Measurements from ENCODE around the gene RBFOX1. TPM values are rescaled to one million over a fixed set of nuclear protein-coding genes. Genes with fewer than 3 reads are reported as not detected.

The RBFOX1 gene
- total RNA-seq, 2 donors from 2014 or later = 30.4 to 33.0 TPM

- H3K27ac ChIP-seq = no peak overlapping the region
- no peaks in the 10 kb centered on the region for H3K9me3 ChIP-seq
- H3K27me3 ChIP-seq = no peaks in the 10 kb centered on the region
- no peak for TF ChIP-seq CTCF (IDR thresholded peaks at IDR 0.05)
- H3K36me3 ChIP-seq = no peaks in the 10 kb centered on the region
- no peaks in the 10 kb centered on the region for H3K4me1 ChIP-seq
- H3K4me3 ChIP-seq = no peak overlapping the region
- no peak for DNase-seq (ENCODE audit: low spot score)
These were observed 172.8 kb downstream of the RBFOX1 start for GRCh38 chr16:7505495-7505894.

- no peak for DNase-seq (ENCODE audit: low spot score)
- H3K27ac ChIP-seq = no peak overlapping the region
- H3K9me3 ChIP-seq = no peaks in the 10 kb centered on the region
- H3K36me3 ChIP-seq = no peaks in the 10 kb centered on the region
- no peaks in the 10 kb centered on the region for H3K27me3 ChIP-seq
- no peak for TF ChIP-seq CTCF (IDR thresholded peaks at IDR 0.05)
- H3K4me1 ChIP-seq = no peaks in the 10 kb centered on the region
- H3K4me3 ChIP-seq = no peak overlapping the region
These were observed 173.7 kb downstream of the RBFOX1 start for GRCh38 chr16:7506363-7506762.

GRCh38 chr16:7508656-7509055, 176.0 kb downstream of the RBFOX1 start:
- Histone ChIP-seq H3K9me3 (no peaks in the 10 kb centered on the region), H3K27me3 (no peaks in the 10 kb centered on the region), H3K36me3 (no peaks in the 10 kb centered on the region), H3K4me1 (no peaks in the 10 kb centered on the region), H3K4me3 (no peak overlapping the region), H3K27ac (no peak overlapping the region)
- no peak for DNase-seq (ENCODE audit: low spot score)
- TF ChIP-seq CTCF (IDR thresholded peaks at IDR 0.05) = no peak

GRCh38 chr16:7509963-7510601, 177.4 kb downstream of the RBFOX1 start:
- H3K4me3 ChIP-seq = no peak overlapping the region
- no peaks in the 10 kb centered on the region for H3K27me3 ChIP-seq
- no peaks in the 10 kb centered on the region for H3K36me3 ChIP-seq
- no peak for TF ChIP-seq CTCF (IDR thresholded peaks at IDR 0.05)
- H3K4me1 ChIP-seq = no peaks in the 10 kb centered on the region
- no peak for DNase-seq (ENCODE audit: low spot score)
- H3K27ac ChIP-seq = no peak overlapping the region
- no peaks in the 10 kb centered on the region for H3K9me3 ChIP-seq

- H3K9me3 ChIP-seq = no peaks in the 10 kb centered on the region
- no peaks in the 10 kb centered on the region for H3K4me1 ChIP-seq
- no peaks in the 10 kb centered on the region for H3K27me3 ChIP-seq
- no peak overlapping the region for H3K4me3 ChIP-seq
- DNase-seq (ENCODE audit: low spot score) = no peak
- no peak for TF ChIP-seq CTCF (IDR thresholded peaks at IDR 0.05)
- H3K36me3 ChIP-seq = no peaks in the 10 kb centered on the region
- no peak overlapping the region for H3K27ac ChIP-seq
These were observed 179.1 kb downstream of the RBFOX1 start for GRCh38 chr16:7511549-7512260.

Measured in right atrium auricular region (tissue), 2 donors.